Measurements from ENCODE around the gene TUBB2A. TPM values are rescaled to one million over a fixed set of nuclear protein-coding genes. Genes with fewer than 3 reads are reported as not detected.
"Not testable (repeated sequence)": the region's sequence is repeated elsewhere in the genome, so short reads cannot be mapped to it uniquely, and the experiment has no call there.

TUBB2A gene
- polyA plus RNA-seq, 1 of the 3 experiments (the other 2 are of a cell fraction) = 199 TPM

DNA sequence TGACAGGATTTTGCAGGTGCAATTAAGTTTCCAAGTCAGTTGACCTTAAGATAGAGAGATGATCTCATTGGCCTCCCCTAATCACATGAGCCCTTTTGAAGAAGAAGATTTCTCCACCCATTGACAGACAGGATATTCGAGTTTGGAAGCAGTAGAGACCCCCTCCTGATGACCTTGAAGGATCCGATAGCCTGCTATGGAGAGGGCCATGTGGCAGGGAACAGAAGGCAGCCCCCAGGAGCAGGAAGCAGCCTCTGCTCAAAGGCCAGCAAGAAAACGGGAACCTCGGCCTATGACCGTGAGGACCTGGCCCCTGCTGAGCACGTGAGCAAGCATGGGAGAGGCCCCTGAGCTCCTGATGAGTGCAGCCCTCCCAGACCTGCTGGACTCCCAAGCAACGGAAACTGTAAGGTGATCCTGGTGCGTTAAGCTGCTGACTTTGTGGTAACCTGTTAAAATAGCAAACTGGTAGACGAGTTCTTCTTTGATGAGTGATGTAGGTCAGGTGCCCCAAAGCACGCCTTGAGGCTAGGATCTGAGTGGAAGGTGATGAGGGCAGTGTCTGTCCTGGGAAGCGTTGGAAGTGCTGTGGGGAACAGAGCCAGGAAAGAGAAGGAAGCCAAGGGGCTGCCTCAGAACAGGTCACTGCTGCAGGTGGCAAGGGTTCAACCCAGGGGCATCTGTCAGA lies 18.5 kb upstream of the TUBB2A start (continued):
- no peak for TF ChIP-seq YY1 (IDR thresholded peaks at IDR 0.05; ENCODE audit: low read depth)
- no peak for TF ChIP-seq EZH2phosphoT487 (IDR thresholded peaks at IDR 0.05; ENCODE audit: borderline replicate concordance, low read depth)
- TF ChIP-seq, protein P1, sequence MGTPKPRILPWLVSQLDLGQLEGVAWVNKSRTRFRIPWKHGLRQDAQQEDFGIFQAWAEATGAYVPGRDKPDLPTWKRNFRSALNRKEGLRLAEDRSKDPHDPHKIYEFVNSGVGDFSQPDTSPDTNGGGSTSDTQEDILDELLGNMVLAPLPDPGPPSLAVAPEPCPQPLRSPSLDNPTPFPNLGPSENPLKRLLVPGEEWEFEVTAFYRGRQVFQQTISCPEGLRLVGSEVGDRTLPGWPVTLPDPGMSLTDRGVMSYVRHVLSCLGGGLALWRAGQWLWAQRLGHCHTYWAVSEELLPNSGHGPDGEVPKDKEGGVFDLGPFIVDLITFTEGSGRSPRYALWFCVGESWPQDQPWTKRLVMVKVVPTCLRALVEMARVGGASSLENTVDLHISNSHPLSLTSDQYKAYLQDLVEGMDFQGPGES (IDR thresholded peaks at IDR 0.05; ENCODE audit: low read depth, low read length) = no peak
- no peak for TF ChIP-seq POLR2AphosphoS5 (IDR thresholded peaks at IDR 0.05; ENCODE audit: low read depth, low read length)
- TF ChIP-seq TEAD4 (IDR thresholded peaks at IDR 0.05; ENCODE audit: borderline replicate concordance, insufficient read depth) = no peak

DNA sequence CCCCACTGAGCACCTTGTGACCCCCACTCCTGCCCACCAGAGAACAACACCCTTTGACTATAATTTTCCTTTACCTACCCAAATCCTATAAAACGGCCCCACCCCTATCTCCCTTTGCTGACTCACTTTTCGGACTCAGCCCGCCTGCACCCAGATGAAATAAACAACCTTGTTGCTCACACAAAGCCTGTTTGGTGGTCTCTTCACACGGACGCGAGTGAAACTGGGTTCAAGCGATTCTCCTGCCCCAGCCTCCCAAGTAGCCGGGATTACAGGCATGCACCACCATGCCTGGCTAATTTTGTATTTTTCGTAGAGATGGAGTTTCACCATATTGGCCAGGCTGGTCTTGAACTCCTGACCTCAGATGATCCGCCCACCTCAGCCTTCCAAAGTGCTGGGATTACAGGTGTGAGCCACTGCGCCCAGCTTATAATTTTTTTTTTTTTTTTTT lies 16.3 kb upstream of the TUBB2A start:
- not testable (repeated sequence) for H3K4me2 ChIP-seq; H3K4me1 ChIP-seq (ENCODE audit: control insufficient read depth in 1 of 2, insufficient read depth in 2 of 2, low read depth in 1 of 2, low read length in 1 of 2); H3K27ac ChIP-seq (ENCODE audit: low read depth in 2 of 2, low read length in 1 of 2); H3K4me3 ChIP-seq (ENCODE audit: low read depth in 2 of 2, low read length in 1 of 2); H4K20me1 ChIP-seq (ENCODE audit: insufficient read depth); H3K27me3 ChIP-seq (ENCODE audit: insufficient read depth); DNase-seq; H3K36me3 ChIP-seq (replicated peaks in 1 of 2; ENCODE audit: control insufficient read depth in 1 of 2, insufficient read depth in 2 of 2, low read length in 1 of 2); H3F3A ChIP-seq (replicated peaks; ENCODE audit: insufficient read depth); H3K9me2 ChIP-seq; H3K9me3 ChIP-seq; H3K9ac ChIP-seq; H2AFZ ChIP-seq (ENCODE audit: low read depth); H3K79me2 ChIP-seq (ENCODE audit: insufficient read depth)
- 94% methylated on average over 11 of the region's 11 CpGs for WGBS (ENCODE audit: low lambda C conversion rate)
- POLR2A ChIA-PET = interaction anchor here (0.6 kb wide), 1 partner anchor 27 kb away, joined by 4 read pairs; no protein-coding TSS in a partner anchor
- CTCF ChIA-PET = interaction anchor here (0.9 kb wide), 1 partner anchor 10 kb away, joined by 3 read pairs; no protein-coding TSS in a partner anchor

DNA sequence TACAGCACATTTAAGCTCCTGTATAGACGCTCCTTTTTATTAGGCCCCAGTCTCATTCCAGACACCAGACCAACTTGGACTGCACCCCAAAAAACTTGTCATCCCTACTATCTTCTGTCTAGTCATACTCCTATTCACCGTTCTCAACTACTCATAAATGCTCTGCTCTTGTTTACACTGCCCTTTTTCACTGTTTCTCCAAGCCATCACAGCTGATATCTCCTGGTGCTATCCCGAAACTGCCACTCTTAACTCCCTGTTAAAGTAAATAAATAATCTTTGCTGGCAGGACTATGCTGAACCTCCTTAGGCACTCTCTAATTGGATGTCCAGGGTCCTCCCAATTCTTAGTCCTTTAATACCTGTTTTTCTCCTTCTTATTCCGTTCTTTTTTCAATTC lies 15.4 kb upstream of the TUBB2A start:
- H3K27me3 ChIP-seq (ENCODE audit: insufficient read depth); POLR2A ChIA-PET; H3K9ac ChIP-seq; H3K9me3 ChIP-seq; H3K4me1 ChIP-seq (ENCODE audit: control insufficient read depth in 1 of 2, insufficient read depth in 2 of 2, low read depth in 1 of 2, low read length in 1 of 2); DNase-seq; H3K36me3 ChIP-seq (replicated peaks in 1 of 2; ENCODE audit: control insufficient read depth in 1 of 2, insufficient read depth in 2 of 2, low read length in 1 of 2); H3K79me2 ChIP-seq (ENCODE audit: insufficient read depth); H3K27ac ChIP-seq (ENCODE audit: low read depth in 2 of 2, low read length in 1 of 2); H4K20me1 ChIP-seq (ENCODE audit: insufficient read depth); H3K9me2 ChIP-seq; CTCF ChIA-PET; H3K4me3 ChIP-seq (ENCODE audit: low read depth in 2 of 2, low read length in 1 of 2); H3K4me2 ChIP-seq; H3F3A ChIP-seq (replicated peaks; ENCODE audit: insufficient read depth); H2AFZ ChIP-seq (ENCODE audit: low read depth): not testable (repeated sequence)
- 86% methylated on average over 4 of the region's 4 CpGs for WGBS (ENCODE audit: low lambda C conversion rate)

DNA sequence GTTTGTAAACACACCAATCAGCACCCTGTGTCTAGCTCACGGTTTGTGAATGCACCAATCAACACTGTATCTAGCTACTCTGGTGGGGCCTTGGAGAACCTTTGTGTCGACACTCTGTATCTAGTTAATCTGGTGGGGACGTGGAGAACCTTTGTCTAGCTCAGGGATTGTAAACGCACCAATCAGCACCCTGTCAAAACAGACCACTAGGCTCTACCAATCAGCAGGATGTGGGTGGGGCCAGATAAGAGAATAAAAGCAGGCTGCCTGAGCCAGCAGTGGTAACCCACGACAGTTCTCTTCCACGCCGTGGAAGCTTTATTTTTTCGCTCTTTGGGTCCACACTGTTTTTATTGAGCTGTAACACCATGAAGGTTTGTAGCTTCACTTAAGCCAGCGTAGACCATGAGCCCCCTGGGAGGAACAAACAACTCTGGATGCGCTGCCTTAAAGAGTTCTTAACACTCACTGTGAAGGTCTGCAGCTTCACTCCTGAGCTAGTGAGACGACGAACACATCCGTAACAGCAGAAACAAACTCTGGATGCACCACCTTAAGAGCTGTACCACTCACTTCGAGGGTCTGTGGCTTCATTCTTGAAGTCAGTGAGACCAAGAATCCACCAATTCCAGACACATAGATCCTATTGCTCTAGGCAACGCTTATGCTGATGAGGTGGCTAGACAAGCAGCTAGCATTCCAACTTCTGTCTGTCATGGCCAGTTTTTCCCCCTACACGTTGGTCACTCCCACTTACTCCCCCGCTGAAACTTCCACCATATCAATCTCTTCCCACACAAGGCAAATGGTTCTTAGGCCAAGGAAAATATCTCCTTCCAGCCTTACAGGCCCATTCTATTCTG lies 14.2 kb upstream of the TUBB2A start:
- WGBS (ENCODE audit: low lambda C conversion rate) = 87% methylated on average over 13 of the region's 17 CpGs
- H4K20me1 ChIP-seq (ENCODE audit: insufficient read depth); H3K9me2 ChIP-seq; H3K79me2 ChIP-seq (ENCODE audit: insufficient read depth); H3K4me2 ChIP-seq; H3K9me3 ChIP-seq; H3K4me1 ChIP-seq (ENCODE audit: control insufficient read depth in 1 of 2, insufficient read depth in 2 of 2, low read depth in 1 of 2, low read length in 1 of 2); H3K36me3 ChIP-seq (replicated peaks in 1 of 2; ENCODE audit: control insufficient read depth in 1 of 2, insufficient read depth in 2 of 2, low read length in 1 of 2); DNase-seq; H3F3A ChIP-seq (replicated peaks; ENCODE audit: insufficient read depth); H2AFZ ChIP-seq (ENCODE audit: low read depth); H3K9ac ChIP-seq; H3K4me3 ChIP-seq (ENCODE audit: low read depth in 2 of 2, low read length in 1 of 2); H3K27me3 ChIP-seq (ENCODE audit: insufficient read depth); H3K27ac ChIP-seq (ENCODE audit: low read depth in 2 of 2, low read length in 1 of 2): not testable (repeated sequence)
- ChIA-PET CTCF (interaction anchor here (0.6 to 1.1 kb wide), 2 partner anchors 50 to 58 kb away, joined by 3 read pairs; no protein-coding TSS in a partner anchor), POLR2A (interaction anchor here (0.7 to 1.1 kb wide), 2 partner anchors 9 to 55 kb away, joined by 3 read pairs; no protein-coding TSS in a partner anchor)

DNA sequence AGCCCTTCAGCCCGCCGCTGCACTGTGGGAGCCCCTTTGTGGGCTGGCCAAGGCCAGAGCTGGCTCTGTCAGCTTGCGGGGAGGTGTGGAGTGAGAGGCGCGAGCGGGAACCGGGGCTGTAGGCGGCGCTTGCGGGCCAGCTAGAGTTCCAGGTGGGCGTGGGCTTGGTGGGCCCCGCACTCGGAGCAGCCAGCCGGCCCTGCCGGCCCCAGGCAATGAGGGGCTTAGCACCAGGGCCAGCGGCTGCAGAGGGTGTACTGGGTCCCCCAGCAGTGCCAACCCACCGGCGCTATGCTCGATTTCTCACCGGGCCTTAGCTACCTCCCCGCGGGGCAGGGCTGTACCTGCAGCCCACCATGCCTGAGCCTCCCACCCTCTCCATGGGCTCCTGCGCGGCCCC lies 13.3 kb upstream of the TUBB2A start:
- not testable (repeated sequence) for H3K4me2 ChIP-seq; H3K9ac ChIP-seq; H3K27me3 ChIP-seq (ENCODE audit: insufficient read depth); DNase-seq; H3K27ac ChIP-seq (ENCODE audit: low read depth in 2 of 2, low read length in 1 of 2); H3K9me3 ChIP-seq; H2AFZ ChIP-seq (ENCODE audit: low read depth); H3K4me3 ChIP-seq (ENCODE audit: low read depth in 2 of 2, low read length in 1 of 2); H3K36me3 ChIP-seq (replicated peaks in 1 of 2; ENCODE audit: control insufficient read depth in 1 of 2, insufficient read depth in 2 of 2, low read length in 1 of 2); H3K9me2 ChIP-seq; H3K79me2 ChIP-seq (ENCODE audit: insufficient read depth); H4K20me1 ChIP-seq (ENCODE audit: insufficient read depth)
- ChIA-PET POLR2A (interaction anchor here (0.7 kb wide), 1 partner anchor 13 kb away, joined by 3 read pairs; no protein-coding TSS in a partner anchor), CTCF (interaction anchor here (0.7 kb wide), 1 partner anchor 12 kb away, joined by 3 read pairs; no protein-coding TSS in a partner anchor)
- 92% methylated on average over 8 of the region's 24 CpGs for WGBS (ENCODE audit: low lambda C conversion rate)
- peaks cover 0 to 15% of the 10 kb centered on the region in 2 experiments; a peak in 1 of 4 replicates for H3K4me1 ChIP-seq (ENCODE audit: control insufficient read depth in 1 of 2, insufficient read depth in 2 of 2, low read depth in 1 of 2, low read length in 1 of 2)
- peaks cover 10% of the 10 kb centered on the region for H3F3A ChIP-seq (replicated peaks; ENCODE audit: insufficient read depth)

Measured in SK-N-SH (cell line).